ENCODE measurements around the gene MYO9A.

- no peak for TF ChIP-seq CTCF (conservative IDR thresholded peaks at IDR 0.05; ENCODE audit: low read depth, low read length)
- TF ChIP-seq EZH2 (IDR thresholded peaks at IDR 0.05; ENCODE audit: borderline replicate concordance, low read depth, low read length, poor library complexity, severe bottlenecking): no peak
Measured at GRCh38 chr15:71782422-71783165, 335.4 kb downstream of the MYO9A start.
